Adipocyte (in vitro differentiated cells): Measurements from ENCODE around the gene LPAR1.

Source experiments
- DNase-seq: peaks from one replicate; pipeline ENCODE4 v3.0.0-alpha.2; 2015; ENCODE audit warnings: low read depth
- H3K27me3 ChIP-seq: replicated peaks from 2 replicates; pipeline ENCODE4 v1.7.0; 2013; ENCODE audit warnings: mild to moderate bottlenecking, low read length, moderate library complexity; ENCODE audit not compliant: control insufficient read depth, insufficient read depth
- H3K36me3 ChIP-seq: 2 replicates; pipeline ENCODE4 v1.7.0; 2013; ENCODE audit warnings: low read length, mild to moderate bottlenecking, moderate library complexity; ENCODE audit not compliant: control insufficient read depth, insufficient read depth, severe bottlenecking
- H3K4me1 ChIP-seq: 2 replicates; pipeline ENCODE4 v1.7.0; 2013; ENCODE audit warnings: mild to moderate bottlenecking, low read length, moderate library complexity; ENCODE audit not compliant: control insufficient read depth, insufficient read depth
- H3K4me3 ChIP-seq: 2 replicates; pipeline ENCODE4 v1.7.0; 2013; ENCODE audit warnings: mild to moderate bottlenecking, low read length, moderate library complexity
- H3K9ac ChIP-seq: 2 replicates; pipeline ENCODE4 v1.7.0; 2013; ENCODE audit warnings: mild to moderate bottlenecking, low read length, moderate library complexity
- H3K9me3 ChIP-seq: 2 replicates; pipeline ENCODE4 v1.7.0; 2013; ENCODE audit warnings: mild to moderate bottlenecking, low read length, moderate library complexity; ENCODE audit not compliant: control insufficient read depth

The LPAR1 gene

DNA sequence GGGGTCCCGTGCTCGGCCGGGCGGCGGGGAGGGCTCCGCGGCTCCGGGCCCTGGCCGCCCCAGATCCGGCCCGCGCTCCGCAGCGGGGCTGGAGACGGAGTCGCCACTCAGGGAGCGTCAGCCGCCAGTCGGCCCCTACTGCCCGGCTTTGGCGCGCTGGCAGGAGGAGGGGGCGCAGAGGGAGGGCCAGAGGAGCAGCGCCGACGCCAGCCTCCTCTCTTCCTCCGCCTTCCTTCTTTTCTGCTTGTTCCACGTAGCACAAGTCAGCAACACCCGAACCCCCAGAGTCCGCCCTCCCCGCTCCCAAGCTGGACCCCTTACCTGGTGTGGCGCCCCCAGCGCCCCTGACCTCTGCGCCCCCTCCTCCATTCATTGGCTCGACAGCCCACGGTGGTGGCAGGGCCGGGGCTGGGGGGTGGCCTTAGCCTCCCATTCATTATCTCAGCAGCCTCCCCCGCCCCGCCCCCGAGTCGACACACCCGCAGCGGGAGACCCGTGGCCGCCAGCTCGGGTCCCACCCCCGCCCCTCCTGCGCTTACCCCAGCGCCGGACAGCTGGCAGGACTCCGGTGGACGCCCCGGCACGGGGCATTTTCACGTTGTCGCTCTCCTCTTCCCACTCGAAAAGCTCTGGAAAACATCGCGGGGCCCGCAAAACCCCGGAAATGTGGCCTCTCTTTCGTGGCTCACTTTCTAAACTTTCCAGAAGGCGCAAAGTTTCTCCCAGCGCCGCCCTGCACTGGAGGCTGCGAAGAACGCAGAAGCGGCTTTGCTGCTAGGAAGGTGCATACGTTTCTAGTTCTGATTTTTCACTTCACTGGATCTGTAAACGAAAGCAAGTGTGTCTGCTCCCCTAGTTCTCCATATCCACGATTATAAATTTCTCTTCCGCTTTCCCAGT is at the start of gene LPAR1:
Gene LPAR1 (minus strand): TSS at position 140 of the 900 bp plus-strand sequence. CDS start 66,353 bp downstream, outside the sequence.
- Histone ChIP-seq H3K4me3 (peak within 1 kb of the TSS; percentile 95), H3K9me3 (no peaks in the 10 kb centered on the region)
- DNase-seq, result peak; percentile 84

DNA sequence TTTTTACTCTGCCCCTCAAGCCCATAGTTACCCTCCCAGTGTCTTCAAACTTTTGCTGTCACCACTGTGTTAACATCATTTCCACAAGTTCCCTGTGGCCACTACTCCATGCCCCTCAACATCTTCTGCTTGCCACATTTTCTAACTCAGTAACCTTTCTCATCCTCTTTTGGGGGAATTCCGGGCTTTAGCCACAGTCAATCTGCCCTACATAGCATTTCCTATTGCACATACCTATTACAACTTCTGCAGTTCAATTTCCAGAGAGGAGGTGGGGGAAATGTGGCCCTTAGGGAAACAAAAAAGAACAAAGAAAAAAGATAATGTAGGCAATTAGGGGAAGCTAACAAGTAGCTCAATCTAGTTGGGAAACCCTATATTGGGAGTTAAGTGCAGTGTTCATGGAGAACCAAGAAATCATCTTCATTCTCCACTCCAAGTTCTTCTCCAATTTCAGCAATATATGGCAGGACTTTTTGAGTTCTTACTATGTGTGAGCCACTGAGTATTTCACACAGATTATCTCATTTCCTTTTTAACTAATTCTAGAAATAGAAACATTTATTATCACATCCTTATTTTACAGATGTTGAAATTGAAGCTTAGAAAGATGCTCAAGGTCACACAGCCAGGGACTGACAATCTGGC is 40.2 kb upstream of the LPAR1 start:
- Histone ChIP-seq H3K4me1 (no peaks in the 10 kb centered on the region), H3K36me3 (no peaks in the 10 kb centered on the region), H3K9ac (no peak overlapping the region), H3K4me3 (no peak overlapping the region), H3K9me3 (no peaks in the 10 kb centered on the region), H3K27me3 (no peaks in the 10 kb centered on the region)
- no peak for DNase-seq

More for the DNA sequence above, at the start of gene LPAR1:
- no peaks in the 10 kb centered on the region for H3K27me3 ChIP-seq
- peaks cover 27% of the 10 kb centered on the region for H3K4me1 ChIP-seq
- H3K9ac ChIP-seq, result peak within 1 kb of the TSS; percentile 99
- no peaks in the 10 kb centered on the region for H3K36me3 ChIP-seq

- no peaks in the 10 kb centered on the region for H3K27me3 ChIP-seq
- DNase-seq, result no peak
- H3K4me1 ChIP-seq, result peaks cover 3% of the 10 kb centered on the region
- H3K9me3 ChIP-seq, result no peaks in the 10 kb centered on the region
- H3K4me3 ChIP-seq, result no peak overlapping the region
- no peak overlapping the region for H3K9ac ChIP-seq
- no peaks in the 10 kb centered on the region for H3K36me3 ChIP-seq
Measured at GRCh38 chr9:111076519-111076918, 38.2 kb upstream of the LPAR1 start.

DNA sequence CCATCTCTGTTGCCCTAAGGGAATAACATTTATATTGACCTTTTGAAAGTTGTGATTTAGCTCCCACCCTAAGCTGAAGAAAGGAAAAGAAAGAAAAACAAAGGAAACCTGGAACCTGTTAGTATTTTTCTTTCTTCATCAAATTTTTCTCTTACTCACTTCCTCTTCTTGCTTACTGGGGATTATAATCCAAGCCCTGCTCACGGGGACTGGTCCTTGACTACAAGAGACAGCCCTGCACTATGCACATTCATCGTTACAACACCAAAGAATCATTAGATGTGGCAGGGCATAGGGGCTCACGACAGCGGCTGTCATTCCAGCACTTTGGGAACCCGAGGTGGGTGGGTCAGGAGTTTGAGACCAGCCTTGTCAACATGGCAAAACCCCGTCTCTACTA is 37.8 kb upstream of the LPAR1 start:
- Histone ChIP-seq H3K9me3 (no peaks in the 10 kb centered on the region), H3K9ac (no peak overlapping the region), H3K4me3 (no peak overlapping the region), H3K4me1 (peaks cover 3% of the 10 kb centered on the region), H3K36me3 (no peaks in the 10 kb centered on the region), H3K27me3 (no peaks in the 10 kb centered on the region)
- no peak for DNase-seq

GRCh38 chr9:111074395-111074794 is 36.1 kb upstream of the LPAR1 start:
- no peaks in the 10 kb centered on the region for H3K36me3 ChIP-seq
- H3K4me3 ChIP-seq, result no peak overlapping the region
- peaks cover 5% of the 10 kb centered on the region for H3K4me1 ChIP-seq
- no peak overlapping the region for H3K9ac ChIP-seq
- no peak for DNase-seq
- no peaks in the 10 kb centered on the region for H3K27me3 ChIP-seq
- no peaks in the 10 kb centered on the region for H3K9me3 ChIP-seq

GRCh38 chr9:111069183-111069582 is 30.9 kb upstream of the LPAR1 start:
- H3K4me1 ChIP-seq, result peaks cover 36% of the 10 kb centered on the region
- peak overlapping the region; percentile 90 for H3K9ac ChIP-seq
- no peak for DNase-seq
- peak overlapping the region; percentile 78 for H3K4me3 ChIP-seq
- H3K27me3 ChIP-seq, result no peaks in the 10 kb centered on the region
- no peaks in the 10 kb centered on the region for H3K36me3 ChIP-seq
- no peaks in the 10 kb centered on the region for H3K9me3 ChIP-seq

DNA sequence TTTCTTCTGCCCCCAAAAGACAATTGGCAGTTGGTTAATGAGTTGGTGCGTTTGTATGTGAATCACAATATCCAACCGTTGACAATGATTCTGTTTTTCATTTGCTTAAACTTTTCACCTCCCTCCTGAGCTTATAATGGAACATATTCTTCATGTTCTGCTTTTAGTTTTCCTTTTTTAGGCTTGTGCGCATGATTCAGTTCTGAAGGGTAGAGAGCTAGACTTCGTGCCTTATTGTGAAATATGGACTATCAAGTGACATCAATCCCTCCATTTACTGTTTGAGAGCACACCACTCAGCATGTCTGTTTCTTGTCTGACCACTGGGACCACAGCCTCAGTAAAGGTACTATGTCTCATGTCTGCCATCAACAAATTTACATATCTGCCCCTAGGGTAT is 30.5 kb upstream of the LPAR1 start:
- H3K27me3 ChIP-seq, result no peaks in the 10 kb centered on the region
- peak overlapping the region; percentile 78 for H3K4me3 ChIP-seq
- H3K9ac ChIP-seq, result peak overlapping the region; percentile 90
- H3K9me3 ChIP-seq, result no peaks in the 10 kb centered on the region
- H3K36me3 ChIP-seq, result no peaks in the 10 kb centered on the region
- H3K4me1 ChIP-seq, result peaks cover 36% of the 10 kb centered on the region
- peak; percentile 74 for DNase-seq

- Histone ChIP-seq H3K36me3 (no peaks in the 10 kb centered on the region), H3K9ac (peak overlapping the region; percentile 90), H3K4me1 (peaks cover 36% of the 10 kb centered on the region), H3K27me3 (no peaks in the 10 kb centered on the region), H3K9me3 (no peaks in the 10 kb centered on the region), H3K4me3 (peak overlapping the region; percentile 78)
- peak; percentile 70 for DNase-seq
Measured at GRCh38 chr9:111068383-111068730, 30.1 kb upstream of the LPAR1 start.

GRCh38 chr9:111066468-111066867 is 28.2 kb upstream of the LPAR1 start:
- Histone ChIP-seq H3K36me3 (no peaks in the 10 kb centered on the region), H3K9me3 (no peaks in the 10 kb centered on the region), H3K4me3 (peak overlapping the region; percentile 78), H3K27me3 (no peaks in the 10 kb centered on the region), H3K4me1 (peaks cover 33% of the 10 kb centered on the region), H3K9ac (peak overlapping the region; percentile 90)
- peak; percentile 81 for DNase-seq

- Histone ChIP-seq H3K9ac (no peak overlapping the region), H3K9me3 (no peaks in the 10 kb centered on the region), H3K4me3 (no peak overlapping the region), H3K27me3 (no peaks in the 10 kb centered on the region), H3K36me3 (no peaks in the 10 kb centered on the region), H3K4me1 (peaks cover 33% of the 10 kb centered on the region)
- DNase-seq, result no peak
Measured at GRCh38 chr9:111065414-111065813, 27.1 kb upstream of the LPAR1 start.

DNA sequence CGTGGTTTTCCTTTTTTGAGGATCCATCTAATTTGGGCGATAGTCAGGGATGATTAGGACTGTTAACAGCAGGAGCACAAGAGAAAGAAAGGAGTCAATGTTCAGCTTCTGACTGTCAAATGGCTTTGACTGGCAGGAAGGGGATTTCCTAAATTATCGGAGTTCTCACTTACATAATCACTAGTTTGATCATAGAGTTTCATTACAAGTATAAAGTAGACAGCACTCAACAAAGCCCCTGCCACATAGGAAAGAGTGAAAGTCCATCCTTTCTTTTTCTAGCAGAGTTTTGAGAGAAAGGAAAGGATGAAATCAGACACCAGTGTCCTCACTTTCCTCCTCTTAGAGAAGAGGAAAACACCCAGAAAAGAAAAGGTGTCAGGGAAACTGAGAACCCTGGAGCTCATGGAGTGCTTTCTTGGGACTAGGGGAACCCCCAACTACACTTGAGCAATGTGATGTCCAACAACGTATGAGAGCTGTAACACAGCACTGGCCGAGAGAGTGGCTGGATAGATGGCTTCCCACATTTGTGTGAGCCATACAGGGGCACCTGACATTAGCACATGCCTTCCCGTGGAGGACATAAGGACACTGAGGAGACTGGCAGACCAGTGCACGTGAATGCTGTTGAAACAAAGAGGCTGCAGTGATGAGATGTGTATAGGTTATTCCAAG is 26.0 kb upstream of the LPAR1 start:
- Histone ChIP-seq H3K4me1 (peaks cover 30% of the 10 kb centered on the region), H3K4me3 (no peak overlapping the region), H3K27me3 (no peaks in the 10 kb centered on the region), H3K36me3 (no peaks in the 10 kb centered on the region), H3K9ac (no peak overlapping the region), H3K9me3 (no peaks in the 10 kb centered on the region)
- DNase-seq, result no peak
